A549 treated with dexamethasone at 1 μM for 4 hours (cell line): ENCODE measurements around the gene NMNAT1. TPM values are rescaled to one million over a fixed set of nuclear protein-coding genes. Genes with fewer than 3 reads are reported as not detected.

Experiments used
- total RNA-seq: library from RNA; stranded (reverse); fragments of 200-300 nt; extraction: Qiagen RNA extraction; gene quantifications from 5 replicates; pipeline ENCODE4 v1.2.3, GENCODE V29; 2022

Gene NMNAT1
- total RNA-seq = 2.4 to 3.5 TPM (median 3.1 TPM) in 5 replicates

GRCh38 chr1:9942939-9943788 lies at the start of gene NMNAT1, which contains the start of gene LZIC:
Gene NMNAT1 (plus strand): TSS chr1:9943475. CDS start chr1:9972074, 28,599 bp downstream.
Gene LZIC (minus strand): TSS chr1:9943391. CDS start chr1:9936619, 6,772 bp downstream.

GRCh38 chr1:9910076-9910422 lies 33.2 kb upstream of the NMNAT1 start, which contains the start of gene CTNNBIP1:
Gene CTNNBIP1 (minus strand): TSS chr1:9910269. CDS start chr1:9872064, 38,205 bp downstream.

GRCh38 chr1:9996624-9997582 lies 53.6 kb downstream of the NMNAT1 start, which contains the start of gene RBP7:
Gene RBP7 (plus strand): TSS chr1:9997228. CDS start chr1:9997259, 31 bp downstream.

GRCh38 chr1:10032590-10033358 lies 89.5 kb downstream of the NMNAT1 start, which contains the start of gene UBE4B:
Gene UBE4B (plus strand): TSS chr1:10032958. CDS start chr1:10033671, 713 bp downstream.

Other genes starting within 250 kb of the NMNAT1 start
- gene CLSTN1, start 119.5 kb upstream of the NMNAT1 start, total RNA-seq = 52.6 to 72.4 TPM (median 70.2 TPM) in 5 replicates
- gene CTNNBIP1, start 33.2 kb upstream of the NMNAT1 start, total RNA-seq = 6.5 to 10.8 TPM (median 8.2 TPM) in 5 replicates
- gene LZIC, start 84 bp upstream of the NMNAT1 start, total RNA-seq = 22.1 to 27.6 TPM (median 23.1 TPM) in 5 replicates
- gene RBP7, start 53.8 kb downstream of the NMNAT1 start, total RNA-seq = 4.5 to 6.1 TPM (median 5.4 TPM) in 5 replicates
- 10.6 to 15.2 TPM (median 13.9 TPM) in 5 replicates for gene UBE4B, start 89.5 kb downstream of the NMNAT1 start, total RNA-seq